Peyer's patch (tissue), 4 donors: ENCODE measurements around the gene SLC22A17. TPM values are rescaled to one million over a fixed set of nuclear protein-coding genes. Genes with fewer than 3 reads are reported as not detected.

Source experiments
- DNase-seq, 3 donors: peaks; one replicate each; pipeline ENCODE4 v3.0.0-alpha.2; 2017 to 2019
- H3K27ac ChIP-seq, 4 donors: fragments of 200-600 bp; sonication (generic); one replicate each; pipeline ENCODE4 v1.5.1; 2016 to 2019
- H3K27me3 ChIP-seq, 2 donors: fragments of 200-600 bp; sonication (generic); one replicate each; pipeline ENCODE4 v1.5.1; 2019
- H3K36me3 ChIP-seq, 3 donors: fragments of 200-600 bp; sonication (generic); one replicate each; pipeline ENCODE4 v1.5.1; 2016 to 2019
- H3K4me1 ChIP-seq, 4 donors: fragments of 200-600 bp; sonication (generic); one replicate each; pipeline ENCODE4 v1.5.1; 2016 to 2019
- H3K4me3 ChIP-seq, 4 donors: fragments of 200-600 bp; sonication (generic); 1 replicate in 3 of 4; 2 replicates in 1 of 4; pipeline ENCODE4 v1.5.1; 2016 to 2019; ENCODE audit warnings: mild to moderate bottlenecking in 1 of 4
- H3K9me3 ChIP-seq, 4 donors: fragments of 200-600 bp; sonication (generic); one replicate each; pipeline ENCODE4 v1.5.1; 2016 to 2019; ENCODE audit warnings: mild to moderate bottlenecking in 1 of 4
- POLR2A ChIP-seq, 2 donors: fragments of 450-650 bp; IDR thresholded peaks; one replicate each; pipeline ENCODE4 v1.5.1; 2017; ENCODE audit warnings: antibody characterized with exemption in 2 of 2, mild to moderate bottlenecking in 2 of 2, moderate library complexity in 2 of 2
- total RNA-seq, 4 donors: library from RNA; depleted of rRNA; stranded (reverse); fragments of >200 nt; gene quantifications; one replicate each; pipeline ENCODE4 v1.1.0, GENCODE V29; 2016
- TF ChIP-seq, protein P1 (sequence below), 6 experiments: fragments of 450-650 bp in 4 of 6; fragments of 200-600 bp in 2 of 6; sonication (generic) in 1 of 6; IDR thresholded peaks; one replicate each; pipeline ENCODE4 v1.5.1; 2017 to 2019; ENCODE audit warnings: antibody characterized with exemption in 6 of 6, mild to moderate bottlenecking in 3 of 6, moderate library complexity in 1 of 6

The SLC22A17 gene
- total RNA-seq, 4 donors from 2014 or later = 1.6 to 19.0 (median 5.2) TPM

GRCh38 chr14:23380976-23381375 lies 28.3 kb upstream of the SLC22A17 start:
- Histone ChIP-seq H3K4me3 (no peak overlapping the region), H3K4me1 (peaks cover 0 to 8% (median 0%) of the 10 kb centered on the region in 4 donors), H3K9me3 (no peaks in the 10 kb centered on the region), H3K27ac (no peak overlapping the region), H3K36me3 (no peaks in the 10 kb centered on the region), H3K27me3 (no peaks in the 10 kb centered on the region)
- TF ChIP-seq, protein P1, sequence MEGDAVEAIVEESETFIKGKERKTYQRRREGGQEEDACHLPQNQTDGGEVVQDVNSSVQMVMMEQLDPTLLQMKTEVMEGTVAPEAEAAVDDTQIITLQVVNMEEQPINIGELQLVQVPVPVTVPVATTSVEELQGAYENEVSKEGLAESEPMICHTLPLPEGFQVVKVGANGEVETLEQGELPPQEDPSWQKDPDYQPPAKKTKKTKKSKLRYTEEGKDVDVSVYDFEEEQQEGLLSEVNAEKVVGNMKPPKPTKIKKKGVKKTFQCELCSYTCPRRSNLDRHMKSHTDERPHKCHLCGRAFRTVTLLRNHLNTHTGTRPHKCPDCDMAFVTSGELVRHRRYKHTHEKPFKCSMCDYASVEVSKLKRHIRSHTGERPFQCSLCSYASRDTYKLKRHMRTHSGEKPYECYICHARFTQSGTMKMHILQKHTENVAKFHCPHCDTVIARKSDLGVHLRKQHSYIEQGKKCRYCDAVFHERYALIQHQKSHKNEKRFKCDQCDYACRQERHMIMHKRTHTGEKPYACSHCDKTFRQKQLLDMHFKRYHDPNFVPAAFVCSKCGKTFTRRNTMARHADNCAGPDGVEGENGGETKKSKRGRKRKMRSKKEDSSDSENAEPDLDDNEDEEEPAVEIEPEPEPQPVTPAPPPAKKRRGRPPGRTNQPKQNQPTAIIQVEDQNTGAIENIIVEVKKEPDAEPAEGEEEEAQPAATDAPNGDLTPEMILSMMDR (IDR thresholded peaks at IDR 0.05) = no peak
- TF ChIP-seq POLR2A (IDR thresholded peaks at IDR 0.05) = no peak
- peak in 1 of 3 donors; percentile 43 for DNase-seq

GRCh38 chr14:23380197-23380914 lies 27.7 kb upstream of the SLC22A17 start:
- Histone ChIP-seq H3K4me3 (no peak overlapping the region), H3K36me3 (no peaks in the 10 kb centered on the region), H3K4me1 (peaks cover 0 to 8% (median 0%) of the 10 kb centered on the region in 4 donors), H3K9me3 (no peaks in the 10 kb centered on the region), H3K27me3 (no peaks in the 10 kb centered on the region), H3K27ac (peak overlapping the region in 1 of 4 donors; percentile 35)
- no peak for DNase-seq
- TF ChIP-seq, protein P1 (IDR thresholded peaks at IDR 0.05) = no peak
- no peak for TF ChIP-seq POLR2A (IDR thresholded peaks at IDR 0.05)

DNA sequence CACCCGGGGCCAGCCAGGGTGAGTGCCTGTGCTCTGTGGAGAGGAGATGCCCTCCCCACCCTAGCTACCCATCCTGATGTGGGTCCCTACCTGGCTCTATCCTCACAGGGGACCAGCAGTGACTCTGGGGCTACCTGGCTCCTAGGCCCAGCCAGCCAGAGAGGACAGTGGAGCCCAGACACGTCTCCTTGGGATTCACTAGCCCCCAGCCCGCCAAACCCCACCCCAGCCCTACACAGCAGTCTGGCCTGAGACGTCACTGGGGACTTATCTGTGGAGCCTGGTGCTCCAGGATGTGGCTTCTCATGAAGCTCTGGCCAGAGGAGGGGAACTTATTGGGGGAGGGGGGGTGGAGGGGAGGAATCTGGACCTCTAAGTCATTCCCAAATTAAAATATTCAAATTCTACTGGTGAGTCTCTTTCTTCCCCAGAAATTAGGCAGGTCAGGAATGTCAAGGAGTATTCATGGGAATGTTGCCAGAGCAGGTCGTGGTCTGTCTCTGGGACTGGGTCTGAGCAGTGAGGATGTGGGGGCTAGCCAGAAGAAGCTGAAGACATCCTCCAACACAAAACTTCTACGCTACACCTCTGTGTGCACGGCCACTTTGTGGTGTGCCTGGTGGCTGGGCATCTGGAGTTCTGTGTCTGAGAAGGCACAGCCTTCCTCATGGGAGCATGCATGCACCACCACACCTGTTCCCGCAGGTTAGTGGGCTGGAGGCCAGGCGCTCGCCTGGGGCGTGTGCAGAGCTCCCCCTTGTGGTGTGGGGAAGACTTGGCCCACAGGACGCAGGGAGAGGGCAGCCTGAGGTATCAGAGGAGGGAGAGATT lies 26.9 kb upstream of the SLC22A17 start:
- Histone ChIP-seq H3K27ac (no peak overlapping the region), H3K4me1 (peaks cover 0 to 8% (median 0%) of the 10 kb centered on the region in 4 donors), H3K27me3 (no peaks in the 10 kb centered on the region), H3K9me3 (no peaks in the 10 kb centered on the region), H3K4me3 (no peak overlapping the region), H3K36me3 (no peaks in the 10 kb centered on the region)
- DNase-seq = peak; percentile 27 to 77 (median 77)
- TF ChIP-seq, protein P1 (IDR thresholded peaks at IDR 0.05) = peak; percentile 62 to 92 (median 88)
- no peak for TF ChIP-seq POLR2A (IDR thresholded peaks at IDR 0.05)

- peak in 1 of 3 donors; percentile 41 for DNase-seq
- no peaks in the 10 kb centered on the region for H3K27me3 ChIP-seq
- no peak overlapping the region for H3K4me3 ChIP-seq
- peaks cover 0 to 8% (median 0%) of the 10 kb centered on the region in 4 donors for H3K4me1 ChIP-seq
- TF ChIP-seq, protein P1 (IDR thresholded peaks at IDR 0.05) = no peak
- H3K9me3 ChIP-seq = no peaks in the 10 kb centered on the region
- no peak overlapping the region for H3K27ac ChIP-seq
- no peaks in the 10 kb centered on the region for H3K36me3 ChIP-seq
Observed at GRCh38 chr14:23378612-23379220, 26.0 kb upstream of the SLC22A17 start.
